ENCODE measurements around the gene MEMO1. TPM values are rescaled to one million over a fixed set of nuclear protein-coding genes. Genes with fewer than 3 reads are reported as not detected.

The MEMO1 gene
- total RNA-seq, 1 experiment from 2014 or later: 44.4 TPM

DNA sequence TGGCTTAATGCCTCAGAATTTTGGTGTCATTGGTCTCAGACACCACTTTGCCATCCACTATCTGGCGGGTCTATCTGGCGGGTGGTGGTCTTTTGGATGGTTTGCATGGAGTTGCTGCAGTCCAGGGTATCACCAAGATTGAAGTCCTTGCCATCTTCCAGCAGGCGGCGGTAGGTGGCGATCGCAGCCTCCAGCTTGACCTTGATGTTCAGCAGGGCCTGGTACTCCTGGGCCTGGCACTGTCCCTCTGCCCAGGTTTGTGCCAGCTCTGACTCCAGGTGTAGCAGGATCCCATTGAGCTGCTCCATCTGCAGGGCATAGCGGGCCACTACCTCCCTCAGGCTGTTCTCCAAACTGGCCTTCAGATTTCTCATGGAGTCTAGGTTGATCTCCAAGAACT lies 188.2 kb downstream of the MEMO1 start:
- DNase-seq (ENCODE audit: low spot score): peak; percentile 16
- no peaks in the 10 kb centered on the region for H3K4me1 Mint-ChIP-seq
- H3K4me3 Mint-ChIP-seq: no peak overlapping the region
- H3K36me3 Mint-ChIP-seq: peaks cover 12% of the 10 kb centered on the region
- ChIA-PET POLR2A (no interaction called here), CTCF (interaction anchor here (0.7 kb wide), 1 partner anchor 176 kb away, joined by 3 read pairs; no protein-coding TSS in a partner anchor)
- H3K27me3 Mint-ChIP-seq (ENCODE audit: low read depth): peaks cover 6% of the 10 kb centered on the region
- TF ChIP-seq, protein P1, sequence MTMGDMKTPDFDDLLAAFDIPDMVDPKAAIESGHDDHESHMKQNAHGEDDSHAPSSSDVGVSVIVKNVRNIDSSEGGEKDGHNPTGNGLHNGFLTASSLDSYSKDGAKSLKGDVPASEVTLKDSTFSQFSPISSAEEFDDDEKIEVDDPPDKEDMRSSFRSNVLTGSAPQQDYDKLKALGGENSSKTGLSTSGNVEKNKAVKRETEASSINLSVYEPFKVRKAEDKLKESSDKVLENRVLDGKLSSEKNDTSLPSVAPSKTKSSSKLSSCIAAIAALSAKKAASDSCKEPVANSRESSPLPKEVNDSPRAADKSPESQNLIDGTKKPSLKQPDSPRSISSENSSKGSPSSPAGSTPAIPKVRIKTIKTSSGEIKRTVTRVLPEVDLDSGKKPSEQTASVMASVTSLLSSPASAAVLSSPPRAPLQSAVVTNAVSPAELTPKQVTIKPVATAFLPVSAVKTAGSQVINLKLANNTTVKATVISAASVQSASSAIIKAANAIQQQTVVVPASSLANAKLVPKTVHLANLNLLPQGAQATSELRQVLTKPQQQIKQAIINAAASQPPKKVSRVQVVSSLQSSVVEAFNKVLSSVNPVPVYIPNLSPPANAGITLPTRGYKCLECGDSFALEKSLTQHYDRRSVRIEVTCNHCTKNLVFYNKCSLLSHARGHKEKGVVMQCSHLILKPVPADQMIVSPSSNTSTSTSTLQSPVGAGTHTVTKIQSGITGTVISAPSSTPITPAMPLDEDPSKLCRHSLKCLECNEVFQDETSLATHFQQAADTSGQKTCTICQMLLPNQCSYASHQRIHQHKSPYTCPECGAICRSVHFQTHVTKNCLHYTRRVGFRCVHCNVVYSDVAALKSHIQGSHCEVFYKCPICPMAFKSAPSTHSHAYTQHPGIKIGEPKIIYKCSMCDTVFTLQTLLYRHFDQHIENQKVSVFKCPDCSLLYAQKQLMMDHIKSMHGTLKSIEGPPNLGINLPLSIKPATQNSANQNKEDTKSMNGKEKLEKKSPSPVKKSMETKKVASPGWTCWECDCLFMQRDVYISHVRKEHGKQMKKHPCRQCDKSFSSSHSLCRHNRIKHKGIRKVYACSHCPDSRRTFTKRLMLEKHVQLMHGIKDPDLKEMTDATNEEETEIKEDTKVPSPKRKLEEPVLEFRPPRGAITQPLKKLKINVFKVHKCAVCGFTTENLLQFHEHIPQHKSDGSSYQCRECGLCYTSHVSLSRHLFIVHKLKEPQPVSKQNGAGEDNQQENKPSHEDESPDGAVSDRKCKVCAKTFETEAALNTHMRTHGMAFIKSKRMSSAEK (CRISPR knock-in tag; IDR thresholded peaks at IDR 0.05; ENCODE audit: borderline replicate concordance): no peak
- TF ChIP-seq NFATC4 (CRISPR knock-in tag; IDR thresholded peaks at IDR 0.05) (no peak), OVOL2 (CRISPR knock-in tag; IDR thresholded peaks at IDR 0.05; ENCODE audit: borderline replicate concordance) (no peak), NR3C1 (CRISPR knock-in tag; conservative IDR thresholded peaks at IDR 0.05; ENCODE audit: low read depth) (no peak), MYBL2 (CRISPR knock-in tag; IDR thresholded peaks at IDR 0.05) (no peak), ZNF423 (CRISPR knock-in tag; IDR thresholded peaks at IDR 0.05) (no peak), PRRX2 (CRISPR knock-in tag; IDR thresholded peaks at IDR 0.05) (no peak), RELA (CRISPR knock-in tag; IDR thresholded peaks at IDR 0.05; ENCODE audit: borderline replicate concordance) (no peak), ZNF263 (CRISPR knock-in tag; IDR thresholded peaks at IDR 0.05; ENCODE audit: low read depth) (no peak)
- TF ChIP-seq, protein P2, sequence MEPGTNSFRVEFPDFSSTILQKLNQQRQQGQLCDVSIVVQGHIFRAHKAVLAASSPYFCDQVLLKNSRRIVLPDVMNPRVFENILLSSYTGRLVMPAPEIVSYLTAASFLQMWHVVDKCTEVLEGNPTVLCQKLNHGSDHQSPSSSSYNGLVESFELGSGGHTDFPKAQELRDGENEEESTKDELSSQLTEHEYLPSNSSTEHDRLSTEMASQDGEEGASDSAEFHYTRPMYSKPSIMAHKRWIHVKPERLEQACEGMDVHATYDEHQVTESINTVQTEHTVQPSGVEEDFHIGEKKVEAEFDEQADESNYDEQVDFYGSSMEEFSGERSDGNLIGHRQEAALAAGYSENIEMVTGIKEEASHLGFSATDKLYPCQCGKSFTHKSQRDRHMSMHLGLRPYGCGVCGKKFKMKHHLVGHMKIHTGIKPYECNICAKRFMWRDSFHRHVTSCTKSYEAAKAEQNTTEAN (CRISPR knock-in tag; IDR thresholded peaks at IDR 0.05): no peak
- TF ChIP-seq, protein P3, sequence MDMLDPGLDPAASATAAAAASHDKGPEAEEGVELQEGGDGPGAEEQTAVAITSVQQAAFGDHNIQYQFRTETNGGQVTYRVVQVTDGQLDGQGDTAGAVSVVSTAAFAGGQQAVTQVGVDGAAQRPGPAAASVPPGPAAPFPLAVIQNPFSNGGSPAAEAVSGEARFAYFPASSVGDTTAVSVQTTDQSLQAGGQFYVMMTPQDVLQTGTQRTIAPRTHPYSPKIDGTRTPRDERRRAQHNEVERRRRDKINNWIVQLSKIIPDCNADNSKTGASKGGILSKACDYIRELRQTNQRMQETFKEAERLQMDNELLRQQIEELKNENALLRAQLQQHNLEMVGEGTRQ (CRISPR knock-in tag; IDR thresholded peaks at IDR 0.05): no peak
- TF ChIP-seq, protein P4, sequence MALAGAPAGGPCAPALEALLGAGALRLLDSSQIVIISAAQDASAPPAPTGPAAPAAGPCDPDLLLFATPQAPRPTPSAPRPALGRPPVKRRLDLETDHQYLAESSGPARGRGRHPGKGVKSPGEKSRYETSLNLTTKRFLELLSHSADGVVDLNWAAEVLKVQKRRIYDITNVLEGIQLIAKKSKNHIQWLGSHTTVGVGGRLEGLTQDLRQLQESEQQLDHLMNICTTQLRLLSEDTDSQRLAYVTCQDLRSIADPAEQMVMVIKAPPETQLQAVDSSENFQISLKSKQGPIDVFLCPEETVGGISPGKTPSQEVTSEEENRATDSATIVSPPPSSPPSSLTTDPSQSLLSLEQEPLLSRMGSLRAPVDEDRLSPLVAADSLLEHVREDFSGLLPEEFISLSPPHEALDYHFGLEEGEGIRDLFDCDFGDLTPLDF (CRISPR knock-in tag; IDR thresholded peaks at IDR 0.05): no peak
- TF ChIP-seq, protein P5, sequence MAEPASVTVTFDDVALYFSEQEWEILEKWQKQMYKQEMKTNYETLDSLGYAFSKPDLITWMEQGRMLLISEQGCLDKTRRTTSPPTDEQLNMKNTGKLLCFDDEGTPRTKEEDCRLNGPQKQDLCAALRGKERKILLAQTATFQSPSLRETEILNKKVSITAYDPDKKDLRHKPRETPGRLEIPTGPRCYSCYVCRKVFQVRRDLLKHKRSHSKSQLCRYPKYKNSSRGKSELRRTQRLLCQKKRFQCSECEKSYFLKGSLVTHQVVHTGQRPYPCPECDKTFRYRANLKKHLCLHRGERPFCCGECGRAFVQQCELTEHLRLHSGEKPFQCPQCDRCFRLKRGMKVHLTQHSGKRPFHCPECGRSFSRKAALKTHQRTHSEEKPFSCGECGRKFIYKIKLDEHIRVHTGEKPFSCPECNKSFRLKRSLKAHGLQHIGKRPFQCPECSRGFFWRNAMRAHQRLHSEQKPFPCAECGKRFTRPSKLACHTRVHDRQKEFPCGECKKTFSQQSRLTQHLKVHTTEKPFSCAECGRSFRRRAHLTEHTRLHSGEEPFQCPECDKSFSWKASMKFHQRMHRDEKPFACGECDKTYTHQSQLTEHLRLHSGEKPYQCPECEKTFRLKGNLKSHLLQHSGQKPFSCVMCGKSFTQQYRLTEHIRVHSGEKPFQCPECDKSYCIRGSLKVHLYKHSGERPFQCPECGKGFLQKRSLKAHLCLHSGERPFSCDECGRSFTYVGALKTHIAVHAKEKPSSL (CRISPR knock-in tag; conservative IDR thresholded peaks at IDR 0.05): no peak
- TF ChIP-seq, protein P6, sequence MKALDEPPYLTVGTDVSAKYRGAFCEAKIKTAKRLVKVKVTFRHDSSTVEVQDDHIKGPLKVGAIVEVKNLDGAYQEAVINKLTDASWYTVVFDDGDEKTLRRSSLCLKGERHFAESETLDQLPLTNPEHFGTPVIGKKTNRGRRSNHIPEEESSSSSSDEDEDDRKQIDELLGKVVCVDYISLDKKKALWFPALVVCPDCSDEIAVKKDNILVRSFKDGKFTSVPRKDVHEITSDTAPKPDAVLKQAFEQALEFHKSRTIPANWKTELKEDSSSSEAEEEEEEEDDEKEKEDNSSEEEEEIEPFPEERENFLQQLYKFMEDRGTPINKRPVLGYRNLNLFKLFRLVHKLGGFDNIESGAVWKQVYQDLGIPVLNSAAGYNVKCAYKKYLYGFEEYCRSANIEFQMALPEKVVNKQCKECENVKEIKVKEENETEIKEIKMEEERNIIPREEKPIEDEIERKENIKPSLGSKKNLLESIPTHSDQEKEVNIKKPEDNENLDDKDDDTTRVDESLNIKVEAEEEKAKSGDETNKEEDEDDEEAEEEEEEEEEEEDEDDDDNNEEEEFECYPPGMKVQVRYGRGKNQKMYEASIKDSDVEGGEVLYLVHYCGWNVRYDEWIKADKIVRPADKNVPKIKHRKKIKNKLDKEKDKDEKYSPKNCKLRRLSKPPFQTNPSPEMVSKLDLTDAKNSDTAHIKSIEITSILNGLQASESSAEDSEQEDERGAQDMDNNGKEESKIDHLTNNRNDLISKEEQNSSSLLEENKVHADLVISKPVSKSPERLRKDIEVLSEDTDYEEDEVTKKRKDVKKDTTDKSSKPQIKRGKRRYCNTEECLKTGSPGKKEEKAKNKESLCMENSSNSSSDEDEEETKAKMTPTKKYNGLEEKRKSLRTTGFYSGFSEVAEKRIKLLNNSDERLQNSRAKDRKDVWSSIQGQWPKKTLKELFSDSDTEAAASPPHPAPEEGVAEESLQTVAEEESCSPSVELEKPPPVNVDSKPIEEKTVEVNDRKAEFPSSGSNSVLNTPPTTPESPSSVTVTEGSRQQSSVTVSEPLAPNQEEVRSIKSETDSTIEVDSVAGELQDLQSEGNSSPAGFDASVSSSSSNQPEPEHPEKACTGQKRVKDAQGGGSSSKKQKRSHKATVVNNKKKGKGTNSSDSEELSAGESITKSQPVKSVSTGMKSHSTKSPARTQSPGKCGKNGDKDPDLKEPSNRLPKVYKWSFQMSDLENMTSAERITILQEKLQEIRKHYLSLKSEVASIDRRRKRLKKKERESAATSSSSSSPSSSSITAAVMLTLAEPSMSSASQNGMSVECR (CRISPR knock-in tag; IDR thresholded peaks at IDR 0.05; ENCODE audit: borderline replicate concordance): no peak
- peaks cover 74% of the 10 kb centered on the region for H3K9me3 Mint-ChIP-seq
- H3K27ac Mint-ChIP-seq: no peak overlapping the region
- ATAC-seq: no peak

Other genes with a start within 250 kb of the MEMO1 start
- 116 to 136 TPM (median 135 TPM) in 3 replicates for gene DPY30, start 28.8 kb upstream of the MEMO1 start, total RNA-seq (2021)
- 25.9 to 28.4 TPM (median 26.8 TPM) in 3 replicates for gene SPAST, start 52.5 kb upstream of the MEMO1 start, total RNA-seq (2021)
- 25.8 to 26.8 TPM (median 26.0 TPM) in 3 replicates for gene SLC30A6, start 154.9 kb upstream of the MEMO1 start, total RNA-seq (2021)

Data from WTC11 (cell line).